Glomerular endothelial cell (primary cell): ENCODE results near the gene TEX14. TPM values are rescaled to one million over a fixed set of nuclear protein-coding genes. Genes with fewer than 3 reads are reported as not detected.
"Not testable (repeated sequence)": the region's sequence is repeated elsewhere in the genome, so short reads cannot be mapped to it uniquely, and the experiment has no call there.

Experiments used
- DNase-seq: peaks from one replicate; pipeline ENCODE4 v3.0.0-alpha.2; 2011; ENCODE audit warnings: low read depth, low spot score; ENCODE audit errors: extremely low read depth
- total RNA-seq: library from RNA; depleted of rRNA; stranded (reverse); fragments of >200 nt; gene quantifications from 2 replicates; pipeline ENCODE4 v1.2.3, GENCODE V29; 2015

The TEX14 gene
- total RNA-seq, 1 donor from 2014 or later, result not detected

GRCh38 chr17:58614859-58615459 is 76.9 kb downstream of the TEX14 start:
- no peak for DNase-seq

DNA sequence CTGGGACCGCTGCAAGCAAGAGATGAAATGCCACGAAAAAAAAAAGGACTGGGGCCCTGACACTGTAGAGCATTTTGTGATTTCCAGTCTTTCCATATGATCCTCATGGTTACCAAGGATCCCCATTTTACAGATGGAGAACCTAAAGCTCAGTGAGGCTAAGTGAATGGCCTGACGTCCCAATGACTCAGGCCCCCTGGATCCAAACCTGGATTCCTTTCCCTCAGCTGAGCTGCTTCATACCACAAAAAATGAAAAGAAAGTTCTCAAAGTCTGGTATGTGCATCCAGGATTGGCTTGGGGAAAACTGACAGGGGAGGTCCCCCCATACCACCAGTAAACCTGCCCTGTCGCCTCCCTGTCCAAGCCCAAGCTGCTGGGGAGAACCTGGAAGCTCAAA is 80.5 kb downstream of the TEX14 start:
- no peak for DNase-seq

GRCh38 chr17:58606934-58607333 is 84.9 kb downstream of the TEX14 start:
- no peak for DNase-seq

DNA sequence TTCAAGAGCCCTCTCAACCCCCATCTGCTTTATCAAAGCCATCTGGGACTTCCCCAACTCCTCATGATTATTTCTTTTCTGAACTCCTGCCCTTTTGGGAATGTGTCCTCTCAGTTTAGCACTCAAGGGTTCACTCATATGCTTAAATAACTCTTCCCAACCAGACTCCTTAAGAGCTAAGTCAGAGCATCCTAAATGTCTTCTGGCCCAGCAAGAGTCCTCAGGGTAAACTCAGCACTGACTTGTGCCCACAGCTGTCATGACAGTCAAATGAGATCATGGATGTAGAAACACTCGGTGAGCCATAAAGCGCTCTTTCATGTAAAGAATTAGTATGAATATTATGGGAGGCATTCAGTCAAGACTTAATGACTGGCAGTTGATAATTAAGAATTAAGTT is 85.9 kb downstream of the TEX14 start:
- DNase-seq, result no peak

DNA sequence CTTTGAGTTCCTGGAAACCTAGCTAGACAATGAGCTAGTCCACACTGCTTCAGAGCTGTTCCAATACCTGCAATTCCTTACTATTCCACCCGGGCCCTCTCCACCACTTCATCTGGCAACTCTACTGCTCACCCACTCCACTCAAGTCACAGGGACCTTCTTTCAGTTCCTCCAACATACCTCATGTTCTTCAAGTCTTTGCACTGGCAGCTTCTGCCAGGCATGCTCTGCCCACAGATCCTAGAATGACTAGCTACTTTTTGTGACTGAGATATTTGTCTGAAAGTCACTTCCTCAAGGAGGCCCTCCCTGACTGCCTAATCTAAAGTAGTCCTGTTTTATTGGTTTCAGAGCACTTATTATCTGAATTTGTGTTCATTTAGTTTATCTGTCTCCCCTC is 86.4 kb downstream of the TEX14 start:
- DNase-seq, result no peak

GRCh38 chr17:58601976-58602375 is 89.9 kb downstream of the TEX14 start:
- DNase-seq, result no peak

- no peak for DNase-seq
Measured at GRCh38 chr17:58597371-58597770, 94.5 kb downstream of the TEX14 start.

DNA sequence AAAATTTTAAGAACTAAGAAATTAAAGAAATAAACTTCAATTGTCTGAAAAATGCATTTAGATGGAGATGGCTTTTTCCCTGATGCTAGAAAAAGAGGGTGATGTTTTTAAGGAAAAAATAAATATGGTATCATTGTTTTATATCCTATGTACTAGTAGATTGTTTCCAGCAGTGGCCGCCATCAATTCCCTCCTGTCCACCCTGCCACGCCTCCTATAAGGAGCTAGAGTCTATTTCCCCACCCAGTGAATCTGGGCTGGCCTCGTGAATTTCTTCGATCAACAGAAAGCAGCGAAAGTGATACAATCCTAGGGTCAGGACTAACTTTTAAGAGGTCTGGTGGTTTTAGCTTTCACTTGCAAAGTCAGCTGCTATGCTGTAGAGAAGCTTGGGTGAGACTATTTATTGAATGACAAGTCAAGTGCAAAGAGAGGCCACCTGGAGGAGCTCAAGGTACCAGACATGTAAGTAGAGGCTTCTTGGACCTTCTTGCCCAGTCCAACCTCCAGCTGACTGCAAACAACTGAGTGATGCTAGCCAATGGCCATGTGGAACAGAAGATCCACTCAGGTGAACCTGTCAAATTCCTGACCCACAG is 96.6 kb downstream of the TEX14 start:
- no peak for DNase-seq

DNA sequence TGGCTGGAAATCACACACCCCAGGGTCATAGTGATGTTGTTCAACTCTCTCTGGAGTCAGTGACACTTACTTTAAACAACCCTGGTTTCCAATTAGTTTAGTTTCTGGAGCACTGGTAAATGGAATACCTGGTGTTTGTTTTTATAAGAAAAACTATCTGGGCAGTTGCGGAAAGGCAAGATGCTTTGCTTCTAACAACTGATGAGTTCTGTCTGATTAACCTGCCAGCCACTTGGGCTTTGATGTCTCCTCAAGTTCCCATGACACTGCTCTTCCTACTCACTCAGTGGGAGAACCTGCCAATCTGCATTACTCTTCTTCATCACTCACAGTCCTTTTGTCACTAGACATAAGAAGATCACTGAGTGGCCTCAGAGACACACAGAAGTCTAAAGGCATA is 98.7 kb downstream of the TEX14 start:
- DNase-seq, result no peak

- DNase-seq, result no peak
Measured at GRCh38 chr17:58591455-58591854, 100.4 kb downstream of the TEX14 start.

DNA sequence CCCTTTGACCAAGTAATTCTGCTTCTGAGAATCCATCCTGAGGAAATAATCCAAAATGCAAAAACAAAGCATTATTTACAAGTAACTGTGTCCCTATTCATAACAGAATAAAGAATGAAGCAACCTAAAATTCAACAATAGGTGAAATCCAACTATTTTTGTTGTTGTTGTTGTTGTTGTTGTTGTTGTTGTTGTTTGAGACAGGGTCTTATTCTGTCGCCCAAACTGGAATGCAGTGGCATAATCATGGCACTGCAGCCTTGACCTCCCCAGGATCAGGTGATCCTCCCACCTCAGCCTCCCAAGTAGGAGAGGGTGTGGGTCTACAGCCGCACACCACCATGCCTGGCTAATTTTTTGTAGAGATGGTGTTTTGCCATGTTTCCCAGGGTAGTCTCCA is 101.5 kb downstream of the TEX14 start:
- no peak for DNase-seq

DNA sequence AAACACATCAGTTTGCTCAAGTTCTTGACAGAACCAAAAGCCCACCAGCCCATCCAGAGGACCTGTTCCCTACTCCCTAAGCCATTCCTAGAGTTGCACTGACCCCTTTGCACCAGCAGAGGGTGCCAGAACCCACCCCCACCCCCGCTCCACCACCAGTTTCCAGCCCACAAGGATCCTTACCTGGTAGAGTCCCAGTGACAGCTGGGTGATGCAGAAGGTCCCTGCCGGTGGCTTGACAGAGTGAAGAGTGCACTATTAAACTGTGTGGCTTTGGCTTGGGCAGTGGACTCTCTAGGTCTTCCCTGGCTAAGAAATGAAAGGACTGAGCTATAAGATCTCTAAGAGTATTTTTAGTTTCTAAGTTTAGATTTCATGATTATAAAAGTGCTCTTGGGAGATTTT is 104.1 kb downstream of the TEX14 start:
- no peak for DNase-seq

GRCh38 chr17:58586009-58586644 is 105.7 kb downstream of the TEX14 start:
- DNase-seq, result no peak

DNA sequence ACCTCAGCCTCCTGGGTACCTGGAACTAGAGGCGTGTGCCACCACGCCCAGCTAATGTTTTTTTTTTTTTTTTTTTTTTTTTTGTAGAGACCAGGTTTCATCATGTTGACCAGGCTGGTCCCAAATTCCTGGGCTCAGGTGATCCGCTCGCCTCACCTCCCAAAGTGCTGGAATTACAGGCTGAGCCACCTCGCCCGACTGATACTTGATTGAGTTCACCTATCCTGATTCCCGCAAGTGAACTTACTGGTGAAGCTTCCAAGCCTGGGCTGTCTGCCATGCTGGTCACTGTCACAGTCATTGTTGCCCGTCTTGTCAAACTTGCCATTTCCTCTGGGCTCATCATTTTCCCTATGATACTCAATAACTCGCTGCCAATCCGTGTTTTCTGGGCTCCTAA is 106.3 kb downstream of the TEX14 start:
- no peak for DNase-seq

DNA sequence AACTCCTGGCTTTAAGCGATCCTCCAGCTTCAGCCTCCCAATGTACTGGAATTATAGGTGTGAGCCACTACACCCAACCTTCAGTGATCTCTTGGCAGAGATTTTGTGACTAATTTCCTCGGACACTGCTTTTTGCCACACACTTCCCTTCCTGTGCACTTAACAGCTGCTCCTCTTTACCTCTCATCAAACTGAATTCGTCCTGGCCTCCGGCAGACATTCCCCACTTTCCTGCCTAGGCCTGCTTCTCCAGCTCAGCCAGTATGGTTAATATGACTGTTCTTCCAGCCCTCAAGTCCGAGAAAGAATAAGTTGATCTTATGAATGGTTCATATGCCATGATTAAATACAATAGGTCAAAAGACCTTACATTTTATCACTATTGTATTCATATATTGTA is 108.4 kb downstream of the TEX14 start:
- no peak for DNase-seq

GRCh38 chr17:58582718-58583117 is 109.1 kb downstream of the TEX14 start:
- not testable (repeated sequence) for DNase-seq

DNA sequence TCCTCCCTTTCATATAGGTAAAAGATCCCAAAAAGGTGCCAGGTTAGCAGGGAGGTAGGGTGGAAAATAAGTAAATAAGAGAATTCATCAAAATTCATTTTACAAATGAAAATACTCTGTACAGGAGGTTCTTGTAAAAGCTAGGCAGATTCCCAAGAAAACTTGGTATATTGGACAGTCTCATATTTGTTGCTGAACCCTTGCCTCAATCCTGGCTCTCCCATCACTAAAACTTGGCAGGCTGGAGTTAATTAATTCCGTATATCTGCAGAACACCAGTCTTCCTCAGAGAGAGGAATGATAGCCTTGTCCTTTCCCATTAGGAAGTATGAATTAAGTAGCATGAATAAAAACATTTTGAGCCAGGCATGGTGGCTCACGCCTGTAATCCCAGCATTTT is 111.2 kb downstream of the TEX14 start:
- no peak for DNase-seq

DNA sequence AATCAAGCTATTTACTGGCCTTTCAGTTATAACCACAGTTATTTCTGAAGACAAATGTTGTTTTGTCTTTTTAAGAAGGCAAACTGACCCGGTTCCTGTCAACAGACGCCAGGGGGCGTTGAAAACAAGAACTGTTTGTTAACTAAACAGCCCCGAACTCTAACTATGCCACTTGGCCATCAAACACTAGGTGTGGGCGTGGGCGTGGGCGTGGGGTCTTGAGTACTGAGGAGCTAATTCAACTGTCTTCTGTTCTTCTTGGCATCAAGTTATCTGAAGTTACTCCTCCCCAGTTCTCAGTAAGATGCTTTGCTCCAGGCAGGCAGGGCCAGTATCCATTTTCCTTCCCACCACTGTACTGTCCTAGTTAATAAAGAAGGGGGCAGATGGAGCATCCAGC is 114.1 kb downstream of the TEX14 start:
- DNase-seq, result no peak

DNA sequence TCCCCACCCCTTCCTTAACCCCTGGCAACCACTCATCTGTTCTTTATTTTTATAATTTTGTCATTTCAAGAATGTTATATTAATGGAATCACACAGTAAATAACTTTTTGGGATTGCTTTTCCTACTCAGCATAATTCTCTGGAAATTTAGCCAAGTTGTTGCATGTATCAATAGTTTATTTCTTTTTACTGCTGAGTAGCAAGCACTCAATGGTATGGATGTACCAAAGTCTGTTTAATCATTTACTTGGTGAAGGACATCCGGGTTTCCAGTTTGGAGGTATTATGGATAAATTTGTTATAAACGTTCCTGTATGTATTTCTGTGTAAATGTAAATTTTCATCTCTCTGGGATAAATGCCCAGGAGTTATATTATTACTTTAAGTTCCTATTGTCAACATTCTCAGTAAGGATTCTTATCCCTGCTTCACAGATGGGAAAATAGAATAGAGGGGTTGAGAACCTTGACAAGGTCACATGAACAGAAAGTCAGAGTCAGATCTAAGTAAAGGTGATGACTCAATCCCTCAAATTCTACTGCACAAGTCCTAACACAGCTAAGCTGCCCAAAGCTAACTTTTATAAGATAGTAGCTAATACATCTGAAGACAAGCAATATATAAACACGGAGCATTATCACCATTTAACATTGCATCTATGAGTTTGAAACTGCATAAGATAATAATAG is 115.0 kb downstream of the TEX14 start:
- no peak for DNase-seq

DNA sequence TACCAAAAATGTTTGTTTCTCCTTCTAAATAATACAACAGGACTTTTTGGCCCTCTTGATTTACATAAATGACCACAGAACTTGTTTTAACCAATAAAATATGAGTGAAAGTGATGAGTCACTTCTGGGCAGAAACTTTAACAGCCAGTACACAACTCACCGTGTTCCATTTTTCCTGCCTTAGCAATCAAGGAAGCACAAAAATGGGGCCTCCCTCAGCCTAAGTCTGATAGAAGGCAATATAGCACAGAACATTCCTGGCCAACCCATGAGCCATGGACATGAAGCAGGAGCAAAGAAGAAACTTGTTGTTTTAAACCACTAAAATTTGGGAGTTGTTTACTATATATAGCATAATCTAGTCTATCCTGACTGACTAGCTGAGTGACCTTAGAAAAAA is 116.3 kb downstream of the TEX14 start:
- no peak for DNase-seq

GRCh38 chr17:58574025-58574424 is 117.8 kb downstream of the TEX14 start:
- no peak for DNase-seq

DNA sequence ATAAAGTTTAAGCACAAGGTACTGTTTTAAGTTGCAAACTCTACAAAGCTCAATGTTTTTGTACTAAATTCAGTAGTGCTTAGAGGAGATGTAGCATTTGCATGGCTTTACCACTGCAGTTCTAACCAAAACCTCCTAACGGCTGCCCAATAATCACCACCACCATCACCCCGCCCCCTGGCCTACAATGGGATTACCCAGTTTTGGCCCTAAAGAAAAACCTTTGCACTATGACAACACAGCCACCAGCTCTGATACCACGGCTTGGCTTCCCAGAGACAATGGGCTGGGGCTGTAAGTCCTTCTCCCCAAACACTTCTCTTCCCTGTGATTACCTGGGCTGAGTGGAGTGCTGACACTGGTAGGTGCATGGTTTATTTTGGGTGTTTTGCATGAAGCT is 119.0 kb downstream of the TEX14 start:
- DNase-seq, result no peak
